ENCODE data around the gene OLFM2. TPM values are rescaled to one million over a fixed set of nuclear protein-coding genes. Genes with fewer than 3 reads are reported as not detected.

Gene OLFM2
- total and polyA plus RNA-seq, 2 of the 4 experiments (the other 2 are of a cell fraction): 2.7 to 5.1 TPM

DNA sequence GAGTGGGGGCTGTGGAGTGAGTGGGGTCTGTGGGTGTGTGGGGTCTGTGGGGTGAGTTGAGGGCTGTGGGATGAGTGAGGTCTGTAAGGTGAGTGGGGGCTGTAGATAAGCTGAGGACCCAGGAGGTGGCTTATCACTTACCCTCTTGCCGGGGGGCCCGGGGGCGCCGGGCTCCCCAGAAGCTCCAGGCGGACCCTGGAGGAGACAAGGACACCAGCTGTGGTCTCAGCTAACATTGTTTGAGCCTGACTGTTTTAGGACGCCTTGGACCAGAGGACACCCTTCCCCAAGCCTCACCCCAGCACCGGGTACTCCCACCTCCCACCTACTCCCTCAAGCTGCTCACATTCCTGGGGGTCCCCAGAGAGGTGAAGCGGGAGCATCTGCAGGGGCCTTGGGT, 34.2 kb upstream of the OLFM2 start:
- dilution Hi-C loops (cut with HindIII; ENCODE audit: low sequenced_read_pairs, unreplicated experiment) (no loop called here), in situ Hi-C loops (cut with MboI; ENCODE audit: low sequenced_read_pairs) (no loop called here), intact Hi-C loops (cut with micrococcal nuclease) (no loop called here)
- no peak overlapping the region for H3K4ac ChIP-seq (ENCODE audit: low read depth, low read length)
- no peak overlapping the region for H3K23ac ChIP-seq (ENCODE audit: low read depth, low read length)
- no peak for TF ChIP-seq CHD1 (IDR thresholded peaks at IDR 0.05; ENCODE audit: low read depth, low read length)
- no peak for TF ChIP-seq RFX5 (IDR thresholded peaks at IDR 0.05; ENCODE audit: low read depth, low read length)
- TF ChIP-seq RAD21 (IDR thresholded peaks at IDR 0.05; ENCODE audit: low read length): no peak
- no peak for TF ChIP-seq MAFK (IDR thresholded peaks at IDR 0.05; ENCODE audit: low read depth, low read length)
- no peak for TF ChIP-seq NFE2L2 (IDR thresholded peaks at IDR 0.05; ENCODE audit: low read depth, low read length)
- TF ChIP-seq, protein P1, sequence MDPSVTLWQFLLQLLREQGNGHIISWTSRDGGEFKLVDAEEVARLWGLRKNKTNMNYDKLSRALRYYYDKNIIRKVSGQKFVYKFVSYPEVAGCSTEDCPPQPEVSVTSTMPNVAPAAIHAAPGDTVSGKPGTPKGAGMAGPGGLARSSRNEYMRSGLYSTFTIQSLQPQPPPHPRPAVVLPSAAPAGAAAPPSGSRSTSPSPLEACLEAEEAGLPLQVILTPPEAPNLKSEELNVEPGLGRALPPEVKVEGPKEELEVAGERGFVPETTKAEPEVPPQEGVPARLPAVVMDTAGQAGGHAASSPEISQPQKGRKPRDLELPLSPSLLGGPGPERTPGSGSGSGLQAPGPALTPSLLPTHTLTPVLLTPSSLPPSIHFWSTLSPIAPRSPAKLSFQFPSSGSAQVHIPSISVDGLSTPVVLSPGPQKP (IDR thresholded peaks at IDR 0.05; ENCODE audit: borderline replicate concordance, low read depth, low read length): no peak
- no peak for TF ChIP-seq POLR2A (IDR thresholded peaks at IDR 0.05; ENCODE audit: low read depth, low read length)
- TF ChIP-seq CEBPB (IDR thresholded peaks at IDR 0.05; ENCODE audit: low read depth, low read length): no peak
- TF ChIP-seq, protein P2, sequence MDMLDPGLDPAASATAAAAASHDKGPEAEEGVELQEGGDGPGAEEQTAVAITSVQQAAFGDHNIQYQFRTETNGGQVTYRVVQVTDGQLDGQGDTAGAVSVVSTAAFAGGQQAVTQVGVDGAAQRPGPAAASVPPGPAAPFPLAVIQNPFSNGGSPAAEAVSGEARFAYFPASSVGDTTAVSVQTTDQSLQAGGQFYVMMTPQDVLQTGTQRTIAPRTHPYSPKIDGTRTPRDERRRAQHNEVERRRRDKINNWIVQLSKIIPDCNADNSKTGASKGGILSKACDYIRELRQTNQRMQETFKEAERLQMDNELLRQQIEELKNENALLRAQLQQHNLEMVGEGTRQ (IDR thresholded peaks at IDR 0.05; ENCODE audit: low read depth, low read length): no peak
- no peak for TF ChIP-seq RCOR1 (IDR thresholded peaks at IDR 0.05; ENCODE audit: insufficient replicate concordance, low read length)
- TF ChIP-seq BHLHE40 (IDR thresholded peaks at IDR 0.05; ENCODE audit: low read depth, low read length): no peak
- no peak for TF ChIP-seq SMC3 (IDR thresholded peaks at IDR 0.05; ENCODE audit: low read depth, low read length)
- no peak for TF ChIP-seq MXI1 (IDR thresholded peaks at IDR 0.05; ENCODE audit: borderline replicate concordance, low read depth, low read length)
- no peaks in the 10 kb centered on the region; the same call in 1 of the 2 replicates for H3K27me3 ChIP-seq (ENCODE audit: control insufficient read depth, insufficient read depth, low read length)
- H2AK9ac ChIP-seq (replicated peaks; ENCODE audit: low read depth, low read length, poor library complexity): no peak overlapping the region
- H3K56ac ChIP-seq (ENCODE audit: extremely low read depth, insufficient read depth, low read length): no peak overlapping the region
- H2BK5ac ChIP-seq (ENCODE audit: low read depth, low read length, poor library complexity, severe bottlenecking): no peak overlapping the region
- H4K8ac ChIP-seq (ENCODE audit: low read depth in 2 of 2, low read length in 2 of 2): no peak overlapping the region
- no peaks in the 10 kb centered on the region for H3K9me1 ChIP-seq (ENCODE audit: insufficient read depth, low read length)
- ChIA-PET CTCF (interaction anchor here (1.2 kb wide), 1 partner anchor 25 kb away, joined by 3 read pairs; no protein-coding TSS in a partner anchor), POLR2A (ENCODE audit: unreplicated experiment) (no interaction called here)
- H3K27ac ChIP-seq (ENCODE audit: insufficient read depth, low read length): no peak overlapping the region
- H2AK5ac ChIP-seq (ENCODE audit: low read depth, low read length): no peak overlapping the region
- H3K4me2 ChIP-seq (ENCODE audit: low read depth, low read length): no peak overlapping the region
- ATAC-seq (ENCODE audit: low read depth): no peak
- no TSS peak for BruUV-seq (replicated peaks)
- H4K91ac ChIP-seq (ENCODE audit: insufficient read depth, low read depth, low read length): no peak overlapping the region
- no peak overlapping the region for H2BK120ac ChIP-seq (ENCODE audit: low read depth, low read length)
- H3K9ac ChIP-seq (ENCODE audit: low read depth, low read length): no peak overlapping the region
- H3K14ac ChIP-seq (replicated peaks; ENCODE audit: low read depth, low read length): no peak overlapping the region
- no peak overlapping the region for H2BK15ac ChIP-seq (ENCODE audit: low read depth, low read length)
- no peaks in the 10 kb centered on the region for H3K79me1 ChIP-seq (ENCODE audit: low read depth in 1 of 2, low read length in 2 of 2)
- no peak for DNase-seq
- no peaks in the 10 kb centered on the region for H4K20me1 ChIP-seq (ENCODE audit: insufficient read depth, low read length)
- peaks cover 2% of the 10 kb centered on the region; the same call in 1 of the 2 replicates for H3K4me1 ChIP-seq (ENCODE audit: control insufficient read depth, insufficient read depth, low read length)
- no peaks in the 10 kb centered on the region for H3K9me3 ChIP-seq (ENCODE audit: control insufficient read depth, insufficient read depth, low read length)
- WGBS, 2 experiments (ENCODE audit: extremely low coverage in 2 of 2, insufficient read length in 1 of 2): 82% methylated on average over 6 of the region's 8 CpGs; no CpG with 5 or more reads in 1 of the 2 experiments
- H3K4me3 ChIP-seq (ENCODE audit: insufficient read depth, low read depth, low read length): no peak overlapping the region
- no peak overlapping the region for H2BK20ac ChIP-seq (ENCODE audit: low read depth, low read length)
- no peak overlapping the region for H2AFZ ChIP-seq (replicated peaks; ENCODE audit: low read length, poor library complexity)
- no peaks in the 10 kb centered on the region; the same call in 1 of the 2 replicates for H3K36me3 ChIP-seq (ENCODE audit: control insufficient read depth, insufficient read depth, low read length)
- H4K5ac ChIP-seq (ENCODE audit: low read depth, low read length): no peak overlapping the region
- no peak overlapping the region for H3K18ac ChIP-seq (ENCODE audit: low read depth, low read length)
